ENCODE data around the gene PRPF40A. TPM values are rescaled to one million over a fixed set of nuclear protein-coding genes. Genes with fewer than 3 reads are reported as not detected.
A peak's percentile ranks its signal among the peaks of the same experiment; 100 is the strongest.
"Not testable (repeated sequence)": the region's sequence is repeated elsewhere in the genome, so short reads cannot be mapped to it uniquely, and the experiment has no call there.

Gene PRPF40A
- total RNA-seq, 6 experiments from 2014 or later = 25.1 to 54.3 (median 40.2) TPM

DNA sequence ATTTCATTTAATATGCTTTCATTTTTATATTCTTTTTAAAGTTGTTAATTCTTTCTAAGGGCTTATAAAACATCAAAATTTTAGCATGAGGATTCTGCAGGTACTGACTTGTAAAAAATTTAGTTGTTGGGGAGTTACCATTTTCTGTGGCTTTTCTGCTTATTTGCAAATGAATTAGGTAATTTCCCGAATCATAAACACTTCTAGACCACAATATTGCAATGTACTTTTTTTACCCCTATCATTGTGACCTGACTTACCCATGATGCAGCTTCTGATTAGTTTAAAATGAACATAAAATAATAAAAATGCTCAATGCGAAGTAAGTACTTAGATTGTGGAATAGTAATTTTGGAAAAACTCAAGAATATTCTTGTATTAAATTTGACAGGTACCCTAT is 12.6 kb upstream of the PRPF40A start:
- intact Hi-C loops (cut with DNase I) = no loop called here

DNA sequence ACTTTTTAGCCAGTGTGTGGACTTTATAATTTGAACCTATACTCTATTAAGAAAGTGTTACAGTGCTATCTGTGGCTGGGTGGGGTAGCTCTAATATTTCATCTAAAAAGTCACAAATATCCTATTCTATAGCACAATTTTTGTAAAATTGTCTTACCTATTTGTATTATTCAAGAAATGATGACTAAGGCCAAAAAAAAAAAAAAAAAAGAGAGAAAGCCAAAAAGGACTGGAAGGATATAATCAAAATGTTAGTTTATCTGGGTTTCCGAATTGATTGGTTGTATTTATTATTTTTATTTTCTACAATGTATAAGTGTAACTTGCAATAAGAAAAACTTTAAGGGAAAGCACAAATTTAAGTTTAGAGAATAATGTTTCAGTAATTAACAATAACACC is 6.7 kb upstream of the PRPF40A start:
- TF ChIP-seq, protein P1, sequence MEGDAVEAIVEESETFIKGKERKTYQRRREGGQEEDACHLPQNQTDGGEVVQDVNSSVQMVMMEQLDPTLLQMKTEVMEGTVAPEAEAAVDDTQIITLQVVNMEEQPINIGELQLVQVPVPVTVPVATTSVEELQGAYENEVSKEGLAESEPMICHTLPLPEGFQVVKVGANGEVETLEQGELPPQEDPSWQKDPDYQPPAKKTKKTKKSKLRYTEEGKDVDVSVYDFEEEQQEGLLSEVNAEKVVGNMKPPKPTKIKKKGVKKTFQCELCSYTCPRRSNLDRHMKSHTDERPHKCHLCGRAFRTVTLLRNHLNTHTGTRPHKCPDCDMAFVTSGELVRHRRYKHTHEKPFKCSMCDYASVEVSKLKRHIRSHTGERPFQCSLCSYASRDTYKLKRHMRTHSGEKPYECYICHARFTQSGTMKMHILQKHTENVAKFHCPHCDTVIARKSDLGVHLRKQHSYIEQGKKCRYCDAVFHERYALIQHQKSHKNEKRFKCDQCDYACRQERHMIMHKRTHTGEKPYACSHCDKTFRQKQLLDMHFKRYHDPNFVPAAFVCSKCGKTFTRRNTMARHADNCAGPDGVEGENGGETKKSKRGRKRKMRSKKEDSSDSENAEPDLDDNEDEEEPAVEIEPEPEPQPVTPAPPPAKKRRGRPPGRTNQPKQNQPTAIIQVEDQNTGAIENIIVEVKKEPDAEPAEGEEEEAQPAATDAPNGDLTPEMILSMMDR (IDR thresholded peaks at IDR 0.05) = no peak
- no peak for TF ChIP-seq POLR2A (IDR thresholded peaks at IDR 0.05)

More for the DNA sequence above, 12.6 kb upstream of the PRPF40A start:
- H3K36me3 ChIP-seq = no peaks in the 10 kb centered on the region
- DNase-seq (no peak), ATAC-seq (no peak)
- no peaks in the 10 kb centered on the region for H3K9me3 ChIP-seq
- H3K4me1 ChIP-seq = no peaks in the 10 kb centered on the region
- 75% methylated on average over 2 of the region's 2 CpGs for WGBS (ENCODE audit: insufficient coverage, low coverage, low lambda C conversion rate, missing lambda C conversion rate)
- no peaks in the 10 kb centered on the region for H3K27me3 ChIP-seq
- H3K4me3 ChIP-seq = no peak overlapping the region
- no peak for TF ChIP-seq POLR2A (IDR thresholded peaks at IDR 0.05)
- TF ChIP-seq, protein P1 (IDR thresholded peaks at IDR 0.05) = no peak
- no peak overlapping the region for H3K27ac ChIP-seq

GRCh38 chr2:152722639-152723038 is 5.4 kb upstream of the PRPF40A start:
- not testable (repeated sequence) for ATAC-seq, DNase-seq

More for the DNA sequence above, 6.7 kb upstream of the PRPF40A start:
- no peak for ATAC-seq
- no peak overlapping the region for H3K4me3 ChIP-seq
- no peak for DNase-seq
- H3K27me3 ChIP-seq = no peaks in the 10 kb centered on the region
- peaks cover 0 to 9% (median 4%) of the 10 kb centered on the region in 4 donors for H3K4me1 ChIP-seq
- no peaks in the 10 kb centered on the region for H3K36me3 ChIP-seq
- WGBS (ENCODE audit: insufficient coverage, low coverage, low lambda C conversion rate, missing lambda C conversion rate) = 86% methylated on average over 1 of the region's 1 CpG
- intact Hi-C loops (cut with DNase I) = no loop called here
- H3K27ac ChIP-seq = no peak overlapping the region
- H3K9me3 ChIP-seq = no peaks in the 10 kb centered on the region

GRCh38 chr2:152720794-152721193 is 3.5 kb upstream of the PRPF40A start:
- WGBS (ENCODE audit: insufficient coverage, low coverage, low lambda C conversion rate, missing lambda C conversion rate) = 76% methylated on average over 2 of the region's 2 CpGs
- peaks cover 0 to 15% (median 7%) of the 10 kb centered on the region in 4 donors for H3K4me1 ChIP-seq

More at GRCh38 chr2:152722639-152723038, 5.4 kb upstream of the PRPF40A start:
- WGBS (ENCODE audit: insufficient coverage, low coverage, low lambda C conversion rate, missing lambda C conversion rate) = 96% methylated on average over 6 of the region's 8 CpGs
- H3K27me3 ChIP-seq; intact Hi-C loops (cut with DNase I); H3K4me1 ChIP-seq; H3K4me3 ChIP-seq; H3K27ac ChIP-seq; H3K9me3 ChIP-seq; H3K36me3 ChIP-seq: not testable (repeated sequence)

DNA sequence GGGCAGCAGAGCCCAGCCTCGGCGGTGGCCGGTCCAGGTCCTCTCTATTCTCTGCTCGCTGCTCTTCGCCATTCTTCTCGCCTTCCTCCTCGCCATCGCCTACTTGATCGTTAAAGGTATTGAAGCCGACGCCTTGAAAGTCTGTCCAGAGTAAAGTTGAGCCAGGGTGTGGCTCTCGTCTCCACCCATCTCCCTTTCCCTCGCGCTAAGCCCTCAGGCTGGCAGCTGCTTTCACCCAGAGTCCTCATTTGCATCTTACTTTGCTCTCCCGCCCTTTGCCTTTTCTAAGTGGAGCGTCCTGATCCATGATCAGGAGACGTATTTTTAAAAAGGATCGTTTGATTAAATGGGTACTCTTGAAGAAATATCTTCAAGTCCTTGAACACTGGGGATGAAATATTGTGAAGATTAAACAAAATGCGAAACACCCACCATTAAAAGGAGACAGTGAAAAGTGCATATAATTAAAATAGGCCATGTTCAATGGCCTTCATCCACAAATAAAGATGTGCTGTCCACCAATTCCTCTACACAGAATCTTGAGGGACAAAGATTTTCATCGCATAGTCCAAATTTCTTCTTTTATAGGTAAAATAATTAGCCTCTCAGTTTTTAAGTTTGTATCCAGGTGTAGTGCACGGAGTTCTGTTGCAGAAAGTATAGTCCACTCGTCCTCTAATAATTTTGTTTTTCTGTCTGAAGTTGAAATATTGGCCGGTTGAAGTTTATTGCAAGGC is 1.8 kb upstream of the PRPF40A start:
- Histone ChIP-seq H3K4me1 (peaks cover 0 to 22% (median 11%) of the 10 kb centered on the region in 4 donors), H3K4me3 (peak overlapping the region; percentile 85 to 92 (median 87)), H3K27ac (peak overlapping the region; percentile 93 to 98 (median 96)), H3K27me3 (no peaks in the 10 kb centered on the region), H3K36me3 (peaks cover 0 to 8% (median 1%) of the 10 kb centered on the region in 4 donors), H3K9me3 (no peaks in the 10 kb centered on the region)
- TF ChIP-seq POLR2A (IDR thresholded peaks at IDR 0.05) = no peak
- 6% methylated on average over 23 of the region's 23 CpGs for WGBS (ENCODE audit: insufficient coverage, low coverage, low lambda C conversion rate, missing lambda C conversion rate)
- ATAC-seq (peak in 2 of 4 donors; percentile 1), DNase-seq (no peak)
- intact Hi-C loops (cut with DNase I) = no loop called here

More at GRCh38 chr2:152720794-152721193, 3.5 kb upstream of the PRPF40A start:
- ATAC-seq (no peak), DNase-seq (no peak)
- no peaks in the 10 kb centered on the region for H3K27me3 ChIP-seq
- H3K36me3 ChIP-seq = no peaks in the 10 kb centered on the region
- no peaks in the 10 kb centered on the region for H3K9me3 ChIP-seq
- H3K4me3 ChIP-seq = no peak overlapping the region
- no peak overlapping the region for H3K27ac ChIP-seq
- intact Hi-C loops (cut with DNase I) = no loop called here
- TF ChIP-seq, protein P1 (IDR thresholded peaks at IDR 0.05) = no peak
- TF ChIP-seq POLR2A (IDR thresholded peaks at IDR 0.05) = no peak

All from right lobe of liver (tissue), 6 donors.